ENCODE measurements around the gene CLTRN.

- TF ChIP-seq EZH2 (IDR thresholded peaks at IDR 0.05; ENCODE audit: borderline replicate concordance, low read depth, low read length, severe bottlenecking) (no peak), CTCF (IDR thresholded peaks at IDR 0.05; ENCODE audit: borderline replicate concordance, extremely low read depth, low read length, poor library complexity, severe bottlenecking) (no peak)
Measured at GRCh38 chrX:15644560-15644872, 20.1 kb downstream of the CLTRN start.
